Upper lobe of left lung (tissue), 6 donors: ENCODE results near the gene PROK2. TPM values are rescaled to one million over a fixed set of nuclear protein-coding genes. Genes with fewer than 3 reads are reported as not detected.

Experiments used
- ATAC-seq, 2 donors: fragments of 200-7000 bp; cut with Tn5 transposase; one replicate each; pipeline ENCODE4 v1.9.1; 2022; ENCODE audit warnings: mild to moderate bottlenecking in 2 of 2, moderate library complexity in 2 of 2; ENCODE audit not compliant: low FRiP score in 2 of 2
- DNase-seq, 2 donors: peaks; one replicate each; pipeline ENCODE4 v3.0.0-alpha.2; 2019 to 2020
- H3K27ac ChIP-seq, 4 donors: fragments of 200-600 bp; sonication (generic); one replicate each; pipeline ENCODE4 v1.5.1; 2016 to 2019
- H3K27me3 ChIP-seq, 4 donors: fragments of 200-600 bp; sonication (generic); one replicate each; pipeline ENCODE4 v1.5.1; 2017 to 2019
- H3K36me3 ChIP-seq, 4 donors: fragments of 200-600 bp; sonication (generic); one replicate each; pipeline ENCODE4 v1.5.1; 2016 to 2019
- H3K4me1 ChIP-seq, 4 donors: fragments of 200-600 bp; sonication (generic); one replicate each; pipeline ENCODE4 v1.5.1; 2018 to 2019
- H3K4me3 ChIP-seq, 4 donors: fragments of 200-600 bp; sonication (generic); one replicate each; pipeline ENCODE4 v1.5.1; 2017 to 2019; ENCODE audit warnings: mild to moderate bottlenecking in 2 of 4, moderate library complexity in 1 of 4
- H3K9me3 ChIP-seq, 4 donors: fragments of 200-600 bp; sonication (generic); one replicate each; pipeline ENCODE4 v1.5.1; 2018 to 2019
- CTCF ChIP-seq, 6 experiments: fragments of 450-650 bp in 4 of 6; fragments of 200-600 bp in 2 of 6; sonication (generic) in 2 of 6; IDR thresholded peaks; one replicate each; pipeline ENCODE4 v1.5.1; 2016 to 2019; ENCODE audit warnings: antibody characterized with exemption in 6 of 6
- EP300 ChIP-seq, 4 donors: sonication (generic); formaldehyde crosslinking; IDR thresholded peaks; one replicate each; pipeline ENCODE4 v1.5.1; 2017; ENCODE audit warnings: antibody characterized with exemption in 4 of 4, control low read depth in 2 of 4
- POLR2A ChIP-seq, 4 donors: fragments of 450-650 bp; IDR thresholded peaks; one replicate each; pipeline ENCODE4 v1.5.1; 2016 to 2017; ENCODE audit warnings: antibody characterized with exemption in 4 of 4, mild to moderate bottlenecking in 2 of 4
- POLR2AphosphoS5 ChIP-seq, 2 donors: sonication (generic); formaldehyde crosslinking; IDR thresholded peaks; one replicate each; pipeline ENCODE4 v1.5.1; 2017; ENCODE audit warnings: antibody characterized with exemption in 2 of 2
- WGBS, 2 donors: methylation state at CpG; one replicate each; pipeline ENCODE4 v1.1.5; 2017 to 2018; 5-methylcytosine and 5-hydroxymethylcytosine counted together
- total RNA-seq, 6 donors: library from RNA; depleted of rRNA in 4 of 6; stranded (reverse); fragments of >200 nt in 4 of 6; gene quantifications; one replicate each; pipeline versions ENCODE4 v1.1.0 to v1.2.1, GENCODE V29; 2016 to 2021
- donor health status: DM: no; HTN: no; CAD: no; lungs with moderate emphysema.
- donor health status: DM: no; HTN: yes; CAD: no; lungs with severe emphysema.

PROK2 gene
- total RNA-seq, 6 donors from 2014 or later: 2.3 to 10.7 (median 3.3) TPM; not detected in 1

DNA sequence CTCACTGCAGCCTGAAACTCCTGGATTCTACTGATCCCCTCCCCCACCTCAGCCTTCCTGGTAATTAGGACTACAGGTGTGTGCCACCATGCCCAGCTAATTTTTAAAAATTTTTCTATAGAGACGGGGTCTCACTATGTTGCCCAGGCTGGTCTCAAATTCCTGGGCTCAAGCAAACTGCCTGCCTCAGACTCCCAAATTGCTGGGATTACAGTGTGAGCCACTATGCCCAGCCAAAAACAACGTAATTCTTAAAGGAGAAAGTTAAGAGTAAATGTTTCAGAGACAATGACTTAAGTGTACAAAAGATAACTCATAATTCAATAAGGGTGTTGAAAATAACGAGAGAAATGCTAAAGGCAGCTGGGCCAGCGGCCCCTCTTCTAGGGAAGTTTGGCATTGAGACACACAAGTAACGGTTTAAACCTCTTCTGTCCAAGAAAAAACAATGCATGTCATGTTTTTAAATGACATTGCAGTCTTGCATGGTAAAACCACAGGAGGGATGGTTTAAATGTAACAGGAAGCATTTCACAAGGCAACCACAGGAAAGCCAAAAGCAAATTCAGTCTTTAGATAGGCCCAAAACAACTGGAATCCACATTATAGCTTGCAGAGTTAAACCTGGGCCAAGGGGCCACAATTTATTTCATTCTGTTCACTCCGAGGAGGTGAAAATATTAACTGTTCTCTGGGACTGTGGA, 5.1 kb downstream of the PROK2 start:
- Histone ChIP-seq H3K27ac (peak overlapping the region in 2 of 4 donors; percentile 21 to 78), H3K36me3 (no peaks in the 10 kb centered on the region), H3K4me3 (no peak overlapping the region), H3K27me3 (peaks cover 0 to 27% (median 3%) of the 10 kb centered on the region in 4 donors), H3K9me3 (no peaks in the 10 kb centered on the region), H3K4me1 (peaks cover 4 to 8% (median 6%) of the 10 kb centered on the region in 4 donors)
- WGBS, 2 donors: 56 to 57% methylated on average over 6 of the region's 6 CpGs
- ATAC-seq: no peak
- TF ChIP-seq POLR2AphosphoS5 (IDR thresholded peaks at IDR 0.05) (peak in 1 of 2 donors; percentile 43), EP300 (IDR thresholded peaks at IDR 0.05) (no peak), CTCF (IDR thresholded peaks at IDR 0.05) (no peak)
- no peak for DNase-seq

DNA sequence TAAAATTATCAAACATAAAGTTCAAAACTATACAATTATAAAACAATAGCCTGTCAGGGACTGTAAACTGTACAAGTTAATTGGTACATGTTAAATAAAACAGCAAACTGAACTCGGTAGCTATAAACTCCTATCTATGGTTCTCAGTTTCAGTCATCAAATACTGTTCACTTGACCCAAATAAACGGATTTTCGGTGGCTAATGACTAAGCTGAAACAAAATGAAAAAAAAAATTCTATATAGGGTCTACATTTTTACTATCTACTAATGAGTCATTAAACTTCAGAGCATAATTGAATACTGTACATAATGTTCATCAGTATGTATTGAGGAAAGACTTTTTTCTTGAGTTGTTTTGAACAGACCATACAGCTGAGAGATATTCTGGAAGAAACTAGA, 6.6 kb downstream of the PROK2 start:
- no peak for TF ChIP-seq EP300 (IDR thresholded peaks at IDR 0.05)
- 85 to 86% methylated on average over 3 of the region's 3 CpGs for WGBS, 2 donors

GRCh38 chr3:71776538-71776937, 8.4 kb downstream of the PROK2 start:
- DNase-seq: no peak
- Histone ChIP-seq H3K4me3 (no peak overlapping the region), H3K36me3 (no peaks in the 10 kb centered on the region), H3K4me1 (no peaks in the 10 kb centered on the region), H3K27me3 (peaks cover 0 to 11% (median 0%) of the 10 kb centered on the region in 4 donors), H3K9me3 (no peaks in the 10 kb centered on the region), H3K27ac (no peak overlapping the region)
- WGBS, 2 donors: 69 to 72% methylated on average over 6 of the region's 6 CpGs
- no peak for TF ChIP-seq POLR2AphosphoS5 (IDR thresholded peaks at IDR 0.05)
- no peak for TF ChIP-seq EP300 (IDR thresholded peaks at IDR 0.05)
- TF ChIP-seq POLR2A (IDR thresholded peaks at IDR 0.05): no peak
- no peak for TF ChIP-seq CTCF (IDR thresholded peaks at IDR 0.05)
- no peak for ATAC-seq

More for the DNA sequence above, 6.6 kb downstream of the PROK2 start:
- H3K4me1 ChIP-seq: no peaks in the 10 kb centered on the region
- H3K36me3 ChIP-seq: no peaks in the 10 kb centered on the region
- no peaks in the 10 kb centered on the region for H3K9me3 ChIP-seq
- H3K27ac ChIP-seq: no peak overlapping the region
- no peak overlapping the region for H3K4me3 ChIP-seq
- ATAC-seq: no peak
- H3K27me3 ChIP-seq: peaks cover 0 to 14% (median 0%) of the 10 kb centered on the region in 4 donors
- no peak for DNase-seq

DNA sequence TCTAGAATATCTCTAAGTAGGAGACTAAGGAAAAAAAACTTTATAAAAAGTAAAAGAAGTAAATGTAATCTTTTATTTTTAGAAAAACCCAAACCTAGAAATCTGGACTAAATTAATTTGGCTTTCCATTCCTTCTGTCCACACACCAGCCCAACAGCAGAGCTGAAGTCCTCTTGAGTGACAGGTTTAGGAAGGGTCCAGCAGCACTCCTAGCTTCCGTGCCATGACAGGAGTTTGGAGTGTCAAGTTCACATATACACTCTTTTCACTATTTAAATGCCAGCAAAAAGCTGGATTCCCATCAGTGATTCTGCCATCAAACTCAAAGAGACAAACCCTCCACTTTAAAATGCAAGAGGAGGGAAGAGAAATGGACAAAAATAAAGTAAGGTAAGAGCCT, 13.1 kb downstream of the PROK2 start:
- ATAC-seq (no peak), DNase-seq (no peak)
- H3K27me3 ChIP-seq: no peaks in the 10 kb centered on the region
- no peaks in the 10 kb centered on the region for H3K36me3 ChIP-seq
- whole genome bisulfite sequencing, 2 donors: 41 to 52% methylated on average over 1 of the region's 1 CpG
- no peak overlapping the region for H3K27ac ChIP-seq
- H3K4me3 ChIP-seq: no peak overlapping the region
- TF ChIP-seq EP300 (IDR thresholded peaks at IDR 0.05): no peak
- no peaks in the 10 kb centered on the region for H3K9me3 ChIP-seq
- H3K4me1 ChIP-seq: no peaks in the 10 kb centered on the region

- TF ChIP-seq EP300 (IDR thresholded peaks at IDR 0.05): no peak
- TF ChIP-seq POLR2A (IDR thresholded peaks at IDR 0.05): no peak
- TF ChIP-seq CTCF (IDR thresholded peaks at IDR 0.05): no peak
- no peak for TF ChIP-seq POLR2AphosphoS5 (IDR thresholded peaks at IDR 0.05)
- Histone ChIP-seq H3K4me3 (no peak overlapping the region), H3K9me3 (no peaks in the 10 kb centered on the region), H3K27ac (no peak overlapping the region), H3K27me3 (no peaks in the 10 kb centered on the region), H3K4me1 (no peaks in the 10 kb centered on the region), H3K36me3 (no peaks in the 10 kb centered on the region)
- no peak for DNase-seq
- 70 to 72% methylated on average over 5 of the region's 5 CpGs for WGBS, 2 donors
- no peak for ATAC-seq
Measured at GRCh38 chr3:71771126-71771525, 13.8 kb downstream of the PROK2 start.

GRCh38 chr3:71763426-71763825, 21.5 kb downstream of the PROK2 start:
- Histone ChIP-seq H3K4me3 (no peak overlapping the region), H3K4me1 (no peaks in the 10 kb centered on the region), H3K27ac (no peak overlapping the region), H3K36me3 (no peaks in the 10 kb centered on the region), H3K27me3 (no peaks in the 10 kb centered on the region), H3K9me3 (no peaks in the 10 kb centered on the region)
- ATAC-seq: no peak
- TF ChIP-seq POLR2A (IDR thresholded peaks at IDR 0.05) (no peak), POLR2AphosphoS5 (IDR thresholded peaks at IDR 0.05) (no peak), EP300 (IDR thresholded peaks at IDR 0.05) (no peak), CTCF (IDR thresholded peaks at IDR 0.05) (no peak)
- 60 to 69% methylated on average over 5 of the region's 5 CpGs for WGBS, 2 donors
- DNase-seq: no peak
